ENCODE measurements around the gene MFSD1.

DNA sequence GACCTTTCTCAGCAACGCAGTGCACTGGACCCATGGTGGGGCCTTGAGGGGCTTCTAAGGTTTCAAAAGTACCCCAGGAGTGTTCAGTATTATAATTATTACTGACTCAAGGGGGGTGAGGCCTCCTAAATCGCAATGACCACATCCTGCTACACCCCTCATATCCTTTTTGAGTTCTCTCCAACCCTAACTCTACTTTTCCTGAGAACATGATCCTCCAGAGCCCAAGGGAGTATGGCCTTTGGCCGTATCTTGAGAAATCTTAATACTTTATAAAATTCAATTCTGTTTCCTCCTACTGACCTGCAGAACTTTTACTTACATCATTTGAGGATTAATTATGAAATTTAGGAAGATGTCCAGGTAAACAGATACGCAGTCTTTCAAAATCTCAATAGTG lies 39.2 kb upstream of the MFSD1 start:
- TF ChIP-seq CTCF (conservative IDR thresholded peaks at IDR 0.05 in 1 of 2, IDR thresholded peaks at IDR 0.05 in 1 of 2; ENCODE audit: low read depth in 1 of 2, low read length in 2 of 2) (no peak), EZH2 (IDR thresholded peaks at IDR 0.05; ENCODE audit: low read length, missing control alignments) (no peak)
